GM12873 (cell line): ENCODE data around the gene HMCN2.

Experiments
- CTCF ChIP-seq: IDR thresholded peaks from 2 replicates; pipeline ENCODE4 v1.5.1; 2012; ENCODE audit warnings: low read depth, mild to moderate bottlenecking, moderate library complexity, low read length, control low read depth; ENCODE audit not compliant: insufficient read depth; ENCODE audit errors: missing control alignments

Gene HMCN2

DNA sequence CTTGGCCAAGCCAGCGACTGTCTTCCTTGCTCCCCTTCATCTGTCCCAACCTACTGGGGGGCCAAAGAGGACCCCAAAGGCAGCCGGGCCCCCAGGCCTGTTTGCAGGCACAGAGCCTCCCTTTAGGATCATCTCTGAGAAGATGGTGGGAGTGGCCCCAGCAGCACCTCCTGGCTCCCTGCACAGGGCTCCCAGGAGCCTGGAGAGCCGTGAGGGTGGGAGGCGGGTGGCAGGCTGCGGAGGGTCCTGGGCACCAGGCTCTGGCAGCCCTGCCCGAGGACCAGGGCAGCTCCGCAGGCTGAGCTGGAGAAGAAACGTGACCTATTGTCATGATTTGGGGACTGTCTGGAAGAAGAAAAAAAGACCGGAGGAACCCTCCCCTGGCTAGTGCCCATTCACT, 212.6 kb downstream of the HMCN2 start:
- TF ChIP-seq CTCF, result no peak

DNA sequence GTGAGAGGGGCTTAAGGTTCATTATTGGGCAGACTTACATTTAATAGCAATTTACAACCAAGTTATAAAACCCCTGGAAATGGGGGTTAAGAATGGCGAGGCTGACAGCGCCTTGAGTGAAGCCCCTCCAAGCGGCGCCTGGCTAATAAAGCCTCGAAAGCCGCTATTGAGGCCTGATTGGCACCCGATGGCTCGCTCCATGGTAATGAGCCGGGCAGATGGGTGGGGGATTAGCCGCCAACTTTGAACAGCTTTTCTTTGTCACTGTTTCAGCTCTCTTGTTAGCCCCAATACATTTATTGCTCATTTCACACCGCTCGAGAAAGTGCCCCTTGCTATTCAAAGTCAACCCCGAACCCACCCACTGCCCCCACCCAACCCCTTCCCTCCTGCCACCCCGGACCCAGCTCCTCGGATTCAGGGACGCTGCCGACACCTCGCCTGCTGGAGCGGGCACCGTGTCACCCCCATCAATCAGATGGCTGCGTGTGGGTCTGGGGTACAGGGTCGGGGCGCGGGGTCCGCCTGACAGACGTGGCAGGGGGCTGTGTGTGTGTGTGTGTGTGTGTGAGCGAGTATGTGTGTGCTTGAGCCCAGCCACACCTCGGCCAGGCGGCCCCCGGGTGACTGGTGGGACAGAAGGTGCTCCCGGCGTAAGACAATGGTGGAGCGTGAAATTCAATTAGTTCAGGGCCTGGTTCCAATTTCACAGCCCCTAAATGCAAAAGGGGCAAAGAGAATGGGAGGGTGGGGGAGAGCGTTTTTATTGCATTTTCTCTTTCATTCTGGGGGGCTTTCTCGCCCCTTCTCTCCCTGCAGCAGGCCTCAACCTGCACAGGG, 213.4 kb downstream of the HMCN2 start:
- TF ChIP-seq CTCF, result no peak

DNA sequence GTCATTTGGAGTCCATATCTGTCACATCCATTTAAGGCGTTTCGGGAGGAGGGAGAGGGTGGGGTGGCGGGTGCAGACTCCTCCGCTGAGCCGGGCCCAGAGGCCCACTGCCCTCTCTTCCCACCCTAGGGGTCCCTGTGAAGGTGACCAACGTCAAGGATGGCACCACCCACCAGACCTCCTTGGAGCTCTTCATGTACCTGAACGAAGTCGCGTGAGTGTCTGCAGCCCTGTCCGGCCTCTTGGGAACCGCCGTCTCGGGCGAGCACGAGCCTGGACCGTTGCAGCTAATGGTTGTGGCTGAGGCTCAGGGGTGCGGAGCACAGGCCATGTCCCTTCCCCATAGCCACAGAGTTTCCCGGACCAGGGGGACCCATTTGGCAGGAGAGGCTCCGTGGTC, 214.0 kb downstream of the HMCN2 start:
- TF ChIP-seq CTCF, result no peak

- TF ChIP-seq CTCF, result peak; percentile 9
These were observed 215.1 kb downstream of the HMCN2 start for GRCh38 chr9:130480673-130481072.

DNA sequence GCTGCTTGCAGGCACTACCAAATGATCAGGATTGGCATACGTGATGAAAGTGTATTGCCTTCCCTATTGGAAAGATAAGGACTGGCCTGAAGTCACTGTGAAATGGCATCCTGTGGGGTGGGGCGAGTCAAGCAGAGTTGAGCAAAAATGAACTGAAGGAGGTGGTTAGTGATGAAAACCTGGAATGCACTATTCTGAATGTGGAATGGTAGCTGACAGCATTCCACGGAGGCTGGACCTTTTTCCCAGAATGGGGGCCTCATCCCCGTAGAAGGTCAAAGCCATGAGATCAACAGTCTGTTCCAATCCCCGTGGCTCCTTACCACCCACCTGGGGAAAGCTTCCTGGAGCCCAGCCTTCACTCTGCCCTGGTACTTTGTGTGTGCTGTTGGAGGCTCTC, 216.9 kb downstream of the HMCN2 start:
- no peak for TF ChIP-seq CTCF

DNA sequence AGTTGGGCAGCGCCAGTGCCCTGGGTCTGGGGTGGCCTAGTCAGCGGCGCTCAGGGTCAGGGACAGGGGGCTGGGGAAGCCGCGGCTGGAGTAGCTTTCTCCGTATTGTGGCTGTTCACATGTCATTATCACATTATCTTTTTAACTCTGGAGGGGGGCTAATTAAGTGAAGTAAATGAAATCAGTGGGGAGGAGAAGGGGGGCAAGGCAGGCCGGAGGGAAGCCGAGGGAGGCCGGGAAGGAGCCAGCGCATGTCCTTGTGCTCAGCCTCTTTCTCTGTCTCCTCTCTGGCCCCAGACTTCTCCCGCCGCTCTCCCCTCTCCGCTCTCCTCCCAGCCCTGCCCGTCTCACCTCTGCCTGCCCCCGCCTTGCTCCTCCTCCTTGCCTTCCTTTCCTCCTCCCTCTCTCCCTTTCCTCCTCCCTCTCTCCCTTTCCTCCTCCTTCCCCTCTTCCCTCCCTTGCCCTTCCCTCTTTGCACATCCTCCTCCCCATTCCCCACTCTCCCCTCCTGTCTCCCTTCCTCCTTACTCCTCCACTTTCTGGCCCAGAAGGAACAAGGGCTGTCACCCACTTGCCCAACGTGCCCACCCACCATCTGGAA, 217.9 kb downstream of the HMCN2 start:
- no peak for TF ChIP-seq CTCF
